ENCODE data around the gene HDAC9.

DNA sequence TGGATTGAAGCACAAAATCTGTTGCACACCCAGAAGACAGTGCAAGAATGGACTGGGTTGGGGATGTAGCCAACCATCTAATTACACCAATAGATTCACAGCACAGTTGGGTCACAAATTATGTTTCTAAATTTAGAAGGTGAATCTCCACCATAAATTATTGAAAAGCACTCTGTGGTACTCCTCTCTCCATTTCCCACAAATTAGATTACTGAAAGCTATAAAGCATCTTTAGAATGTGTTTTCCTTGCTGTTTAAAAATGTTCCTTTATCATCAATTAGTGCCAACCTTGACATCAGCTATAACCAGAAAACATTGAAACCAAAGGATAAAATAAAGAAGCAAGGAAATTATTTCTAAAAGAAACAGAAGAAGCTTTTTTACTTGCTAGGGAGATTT, 39.9 kb upstream of the HDAC9 start:
- TF ChIP-seq CTCF (IDR thresholded peaks at IDR 0.05; ENCODE audit: low read depth, low read length, poor library complexity, severe bottlenecking) (no peak), EZH2phosphoT487 (IDR thresholded peaks at IDR 0.05; ENCODE audit: borderline replicate concordance, low read length) (no peak)

Data from DOHH2 (cell line).